NCI-H1048 (cell line): Measurements from ENCODE around the gene ZSCAN18.
"Not testable (repeated sequence)": the region's sequence is repeated elsewhere in the genome, so short reads cannot be mapped to it uniquely, and the experiment has no call there.

ENCODE experiments used
- DNase-seq: peaks from one replicate; lab custom pipeline; 2025; lab: John Stamatoyannopoulos, UW

The ZSCAN18 gene

GRCh38 chr19:58097781-58098681 is at the start of gene ZSCAN18:
TSS of gene ZSCAN18 (minus strand) at chr19:58098231. CDS start at chr19:58090267, 7,964 bp downstream.
- DNase-seq = peak; percentile 90

- DNase-seq = not testable (repeated sequence)
Observed at GRCh38 chr19:58147475-58147874, 49.4 kb upstream of the ZSCAN18 start.

- DNase-seq = no peak
Observed at GRCh38 chr19:58145849-58146248, 47.8 kb upstream of the ZSCAN18 start.

GRCh38 chr19:58134244-58134643 is 36.2 kb upstream of the ZSCAN18 start:
- DNase-seq = no peak

GRCh38 chr19:58129284-58129683 is 31.3 kb upstream of the ZSCAN18 start:
- no peak for DNase-seq

- DNase-seq = no peak
Observed at GRCh38 chr19:58128041-58128685, 30.1 kb upstream of the ZSCAN18 start.

GRCh38 chr19:58123354-58123753 is 25.3 kb upstream of the ZSCAN18 start:
- DNase-seq = no peak

GRCh38 chr19:58118979-58119733 is 21.1 kb upstream of the ZSCAN18 start:
- DNase-seq = no peak

GRCh38 chr19:58117841-58118575 is 20.0 kb upstream of the ZSCAN18 start:
- DNase-seq = no peak

- no peak for DNase-seq
Observed at GRCh38 chr19:58108546-58108817, 10.5 kb upstream of the ZSCAN18 start.

- no peak for DNase-seq
Observed at GRCh38 chr19:58107778-58108545, 9.9 kb upstream of the ZSCAN18 start.

GRCh38 chr19:58098682-58098998 is 609 bp upstream of the ZSCAN18 start:
- DNase-seq = no peak

GRCh38 chr19:58097349-58097748 is 682 bp downstream of the ZSCAN18 start:
- no peak for DNase-seq

- DNase-seq = no peak
Observed at GRCh38 chr19:58096884-58097283, 1.1 kb downstream of the ZSCAN18 start.

- no peak for DNase-seq
Observed at GRCh38 chr19:58095328-58095727, 2.7 kb downstream of the ZSCAN18 start.

- no peak for DNase-seq
Observed at GRCh38 chr19:58093071-58093470, 5.0 kb downstream of the ZSCAN18 start.

- no peak for DNase-seq
Observed at GRCh38 chr19:58091251-58091995, 6.6 kb downstream of the ZSCAN18 start.

- no peak for DNase-seq
Observed at GRCh38 chr19:58089846-58090245, 8.2 kb downstream of the ZSCAN18 start.

GRCh38 chr19:58088521-58089052 is 9.4 kb downstream of the ZSCAN18 start:
- DNase-seq = no peak
